HG02588 (cell line): ENCODE data around the gene TTYH3.

Source experiments
- ATAC-seq: cut with Tn5 transposase; IDR thresholded peaks from one replicate; pipeline ENCODE4 v1.9.1; 2021; ENCODE audit warnings: mild to moderate bottlenecking, moderate library complexity; ENCODE audit not compliant: unreplicated experiment

The TTYH3 gene

GRCh38 chr7:2614631-2615330, 17.0 kb upstream of the TTYH3 start:
- no peak for ATAC-seq

GRCh38 chr7:2616387-2617324, 15.1 kb upstream of the TTYH3 start:
- no peak for ATAC-seq

GRCh38 chr7:2617325-2617905, 14.4 kb upstream of the TTYH3 start:
- no peak for ATAC-seq

- ATAC-seq, result no peak
These were observed 12.7 kb upstream of the TTYH3 start for GRCh38 chr7:2619116-2619515.

- ATAC-seq, result no peak
These were observed 10.5 kb upstream of the TTYH3 start for GRCh38 chr7:2621061-2621828.

- ATAC-seq, result no peak
These were observed 9.7 kb upstream of the TTYH3 start for GRCh38 chr7:2621948-2622640.

- ATAC-seq, result no peak
These were observed 8.7 kb upstream of the TTYH3 start for GRCh38 chr7:2622869-2623697.

GRCh38 chr7:2623698-2624014, 8.1 kb upstream of the TTYH3 start:
- ATAC-seq, result no peak

GRCh38 chr7:2624293-2624886, 7.4 kb upstream of the TTYH3 start:
- ATAC-seq, result no peak

GRCh38 chr7:2626498-2627117, 5.2 kb upstream of the TTYH3 start:
- no peak for ATAC-seq

- ATAC-seq, result no peak
These were observed 4.3 kb upstream of the TTYH3 start for GRCh38 chr7:2627258-2628129.

GRCh38 chr7:2628130-2628482, 3.7 kb upstream of the TTYH3 start:
- no peak for ATAC-seq

GRCh38 chr7:2628891-2629290, 2.9 kb upstream of the TTYH3 start:
- ATAC-seq, result no peak

GRCh38 chr7:2629746-2630681, 1.8 kb upstream of the TTYH3 start:
- no peak for ATAC-seq

- ATAC-seq, result no peak
These were observed 1.1 kb downstream of the TTYH3 start for GRCh38 chr7:2632733-2633537.
